ENCODE results near the gene ZSWIM7.

DNA sequence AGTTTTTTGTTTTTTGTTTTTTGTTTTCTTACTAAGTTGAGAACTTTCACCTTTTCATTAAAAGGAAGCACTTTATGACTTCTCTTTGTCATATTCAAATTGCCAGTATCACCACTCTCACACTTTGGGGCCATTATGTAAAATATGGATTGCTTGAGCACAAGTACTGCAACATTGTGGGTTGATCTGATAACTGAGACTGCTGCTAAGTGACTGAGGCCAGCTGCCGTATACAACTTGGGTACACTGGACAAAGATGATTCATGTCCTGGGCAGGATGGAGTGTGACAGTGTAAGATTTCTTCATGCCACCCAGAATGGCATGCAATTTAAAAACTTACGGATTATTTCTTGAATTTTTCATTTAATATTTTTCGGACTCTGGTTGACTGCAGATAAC lies 7.9 kb upstream of the ZSWIM7 start:
- TF ChIP-seq POLR2A (IDR thresholded peaks at IDR 0.05) = no peak
- TF ChIP-seq, protein P1, sequence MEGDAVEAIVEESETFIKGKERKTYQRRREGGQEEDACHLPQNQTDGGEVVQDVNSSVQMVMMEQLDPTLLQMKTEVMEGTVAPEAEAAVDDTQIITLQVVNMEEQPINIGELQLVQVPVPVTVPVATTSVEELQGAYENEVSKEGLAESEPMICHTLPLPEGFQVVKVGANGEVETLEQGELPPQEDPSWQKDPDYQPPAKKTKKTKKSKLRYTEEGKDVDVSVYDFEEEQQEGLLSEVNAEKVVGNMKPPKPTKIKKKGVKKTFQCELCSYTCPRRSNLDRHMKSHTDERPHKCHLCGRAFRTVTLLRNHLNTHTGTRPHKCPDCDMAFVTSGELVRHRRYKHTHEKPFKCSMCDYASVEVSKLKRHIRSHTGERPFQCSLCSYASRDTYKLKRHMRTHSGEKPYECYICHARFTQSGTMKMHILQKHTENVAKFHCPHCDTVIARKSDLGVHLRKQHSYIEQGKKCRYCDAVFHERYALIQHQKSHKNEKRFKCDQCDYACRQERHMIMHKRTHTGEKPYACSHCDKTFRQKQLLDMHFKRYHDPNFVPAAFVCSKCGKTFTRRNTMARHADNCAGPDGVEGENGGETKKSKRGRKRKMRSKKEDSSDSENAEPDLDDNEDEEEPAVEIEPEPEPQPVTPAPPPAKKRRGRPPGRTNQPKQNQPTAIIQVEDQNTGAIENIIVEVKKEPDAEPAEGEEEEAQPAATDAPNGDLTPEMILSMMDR (IDR thresholded peaks at IDR 0.05) = no peak
